Kidney (tissue), 14 donors: ENCODE measurements around the gene ZSCAN12. TPM values are rescaled to one million over a fixed set of nuclear protein-coding genes. Genes with fewer than 3 reads are reported as not detected.

Experiments used
- DNase-seq, 5 donors: peaks; one replicate each; pipeline ENCODE4 v3.0.0-alpha.2; 2013 to 2020
- FAIRE-seq: peaks from 2 replicates; lab custom pipeline; 2012; peaks lifted over from hg19 to GRCh38; lab: Jason Lieb, UNC
- H3K27ac ChIP-seq, 2 donors: one replicate each; pipeline ENCODE4 v1.7.0; 2013; ENCODE audit warnings: low read depth in 2 of 2, low read length in 2 of 2, inconsistent platforms in 1 of 2
- H3K27me3 ChIP-seq: one replicate; pipeline ENCODE4 v1.7.1; 2013; ENCODE audit warnings: low read length, inconsistent platforms; ENCODE audit not compliant: control insufficient read depth, insufficient read depth
- H3K36me3 ChIP-seq, 3 donors: one replicate each; pipeline versions ENCODE4 v1.7.0 to v1.7.1; 2013; ENCODE audit warnings: low read length in 3 of 3, control low read depth in 1 of 3, inconsistent platforms in 1 of 3; ENCODE audit not compliant: insufficient read depth in 3 of 3, control insufficient read depth in 2 of 3
- H3K4me1 ChIP-seq, 3 donors: one replicate each; pipeline versions ENCODE4 v1.7.0 to v1.7.1; 2013; ENCODE audit warnings: low read length in 3 of 3, inconsistent platforms in 1 of 3, low read depth in 1 of 3; ENCODE audit not compliant: control insufficient read depth in 2 of 3, insufficient read depth in 2 of 3
- H3K4me3 ChIP-seq, 3 donors: one replicate each; pipeline versions ENCODE4 v1.7.0 to v1.8.1; 2013; ENCODE audit warnings: low read length in 3 of 3, control low read depth in 1 of 3, inconsistent platforms in 1 of 3
- H3K9ac ChIP-seq, 3 donors: one replicate each; pipeline versions ENCODE4 v1.7.0 to v1.7.1; 2013; ENCODE audit warnings: low read length in 3 of 3, control low read depth in 1 of 3, inconsistent platforms in 1 of 3
- H3K9me3 ChIP-seq, 3 donors: one replicate each; pipeline versions ENCODE4 v1.7.0 to v1.7.1; 2013; ENCODE audit warnings: low read length in 3 of 3, control low read depth in 1 of 3, inconsistent platforms in 1 of 3; ENCODE audit not compliant: control insufficient read depth in 2 of 3, insufficient read depth in 1 of 3
- intact Hi-C: fragments of 100-400 bp; cut with DNase I; formaldehyde crosslinking; loops from one replicate; pipeline ENCODE4 v1.11.1; 2022
- polyA plus RNA-seq: library from polyadenylated mRNA; stranded (reverse); fragments of 350-450 nt; fragmentation: Illumina TruSeq; extraction: RNeasy Lipid Tissue Mini Kit (QIAGEN cat#74804); gene quantifications from one replicate; pipeline ENCODE4 v1.2.3, GENCODE V29; 2014; ENCODE audit warnings: low read depth, low replicate concordance; ENCODE audit not compliant: insufficient read depth
- total RNA-seq: library from RNA; stranded (reverse); fragmentation: NEBNext Ultra II Directional; extraction: Animal tissue kit (Norgen Biotek cat#: 25700); gene quantifications from one replicate; pipeline ENCODE4 v1.2.1, GENCODE V29; 2021
- TF ChIP-seq, protein P1 (sequence below): IDR thresholded peaks from 3 replicates; pipeline ENCODE4 v1.5.1; 2012; ENCODE audit warnings: mild to moderate bottlenecking, moderate library complexity, borderline replicate concordance; ENCODE audit not compliant: insufficient read depth; ENCODE audit errors: extremely low read depth
- donor health status: control.
- donor health status: control.
- donor health status: control.
- donor health status: control.
- donor health status: control.
- donor health status: DM: yes; HTN: yes; CAD: no.
- donor health status: Normal renal cell carcinoma (clear cell type).

Gene ZSCAN12
- total and polyA plus RNA-seq, 2 donors from 2014 or later, result 1.3 to 7.9 TPM

DNA sequence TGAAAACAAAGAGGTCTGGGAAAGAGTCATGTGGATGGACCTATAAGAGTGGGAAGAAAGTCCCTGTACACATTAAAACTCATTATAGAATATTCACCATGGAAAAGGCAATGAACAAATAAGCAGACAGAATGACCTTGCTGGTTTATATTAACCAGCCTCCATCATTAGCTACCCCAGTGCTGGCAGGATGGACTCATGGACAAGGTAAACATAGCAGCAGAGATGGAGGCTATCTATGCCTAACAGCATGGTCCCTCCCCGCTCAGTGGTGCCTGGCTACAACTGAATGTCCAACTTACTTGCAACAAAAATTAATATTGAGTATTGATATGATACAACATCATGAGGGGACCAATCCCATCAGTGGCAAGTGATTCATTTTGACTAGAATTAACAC is 54.3 kb downstream of the ZSCAN12 start:
- no peak overlapping the region for H3K27ac ChIP-seq
- H3K9ac ChIP-seq, result no peak overlapping the region
- intact Hi-C loops, result no loop called here
- H3K27me3 ChIP-seq, result no peaks in the 10 kb centered on the region
- H3K4me1 ChIP-seq, result no peaks in the 10 kb centered on the region
- H3K9me3 ChIP-seq, result no peaks in the 10 kb centered on the region
- TF ChIP-seq, protein P1, sequence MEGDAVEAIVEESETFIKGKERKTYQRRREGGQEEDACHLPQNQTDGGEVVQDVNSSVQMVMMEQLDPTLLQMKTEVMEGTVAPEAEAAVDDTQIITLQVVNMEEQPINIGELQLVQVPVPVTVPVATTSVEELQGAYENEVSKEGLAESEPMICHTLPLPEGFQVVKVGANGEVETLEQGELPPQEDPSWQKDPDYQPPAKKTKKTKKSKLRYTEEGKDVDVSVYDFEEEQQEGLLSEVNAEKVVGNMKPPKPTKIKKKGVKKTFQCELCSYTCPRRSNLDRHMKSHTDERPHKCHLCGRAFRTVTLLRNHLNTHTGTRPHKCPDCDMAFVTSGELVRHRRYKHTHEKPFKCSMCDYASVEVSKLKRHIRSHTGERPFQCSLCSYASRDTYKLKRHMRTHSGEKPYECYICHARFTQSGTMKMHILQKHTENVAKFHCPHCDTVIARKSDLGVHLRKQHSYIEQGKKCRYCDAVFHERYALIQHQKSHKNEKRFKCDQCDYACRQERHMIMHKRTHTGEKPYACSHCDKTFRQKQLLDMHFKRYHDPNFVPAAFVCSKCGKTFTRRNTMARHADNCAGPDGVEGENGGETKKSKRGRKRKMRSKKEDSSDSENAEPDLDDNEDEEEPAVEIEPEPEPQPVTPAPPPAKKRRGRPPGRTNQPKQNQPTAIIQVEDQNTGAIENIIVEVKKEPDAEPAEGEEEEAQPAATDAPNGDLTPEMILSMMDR, result no peak
- FAIRE-seq (no peak), DNase-seq (no peak)
- no peaks in the 10 kb centered on the region for H3K36me3 ChIP-seq
- no peak overlapping the region for H3K4me3 ChIP-seq

GRCh38 chr6:28343898-28344677 is 55.5 kb downstream of the ZSCAN12 start:
- no peaks in the 10 kb centered on the region for H3K4me1 ChIP-seq
- intact Hi-C loops, result no loop called here
- no peak overlapping the region for H3K9ac ChIP-seq
- no peaks in the 10 kb centered on the region for H3K36me3 ChIP-seq
- no peak for FAIRE-seq
- no peak overlapping the region for H3K4me3 ChIP-seq
- TF ChIP-seq, protein P1, result no peak
- no peaks in the 10 kb centered on the region for H3K27me3 ChIP-seq
- no peak overlapping the region for H3K27ac ChIP-seq
- H3K9me3 ChIP-seq, result no peaks in the 10 kb centered on the region
- DNase-seq, result no peak

DNA sequence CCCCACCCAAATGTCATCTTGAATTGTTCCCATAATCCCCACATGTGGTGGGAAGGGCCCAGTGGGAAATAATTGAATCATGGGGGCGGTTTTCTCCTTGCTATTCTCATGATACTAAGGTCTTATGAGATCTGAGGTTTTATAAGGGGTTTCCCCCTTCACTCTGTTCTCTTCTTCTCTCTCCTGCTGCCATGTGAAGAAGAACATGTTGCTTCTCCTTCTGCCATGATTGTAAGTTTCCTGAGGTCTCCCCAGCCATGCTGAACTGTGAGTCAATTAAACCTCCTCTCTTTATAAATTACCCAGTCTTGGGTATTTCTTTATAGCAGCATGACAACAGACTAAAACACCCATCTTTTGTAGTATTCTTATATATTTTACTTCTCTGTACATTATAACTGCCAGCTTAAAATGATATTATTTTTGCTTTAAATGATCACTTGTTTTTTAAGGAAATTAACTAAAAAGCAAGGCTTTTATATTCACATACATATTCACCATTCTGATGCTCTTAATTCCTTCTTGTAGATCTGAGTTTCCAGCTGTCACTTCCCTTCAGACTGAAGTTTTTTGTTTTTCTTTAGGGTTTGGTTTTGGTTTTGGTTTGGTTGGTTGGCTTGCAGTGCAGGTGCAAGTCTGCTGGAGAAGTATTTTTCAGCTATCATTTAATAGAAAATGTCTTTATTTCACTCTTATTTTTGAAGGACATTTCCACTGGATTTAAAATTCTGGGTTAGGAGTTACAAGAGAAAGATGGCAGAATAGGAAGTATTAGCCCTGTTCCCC is 59.0 kb downstream of the ZSCAN12 start:
- Histone ChIP-seq H3K4me1 (peaks cover 0 to 7% (median 7%) of the 10 kb centered on the region in 3 donors), H3K27me3 (no peaks in the 10 kb centered on the region), H3K9me3 (no peaks in the 10 kb centered on the region), H3K27ac (no peak overlapping the region), H3K4me3 (no peak overlapping the region), H3K9ac (no peak overlapping the region), H3K36me3 (no peaks in the 10 kb centered on the region)
- TF ChIP-seq, protein P1, result no peak
- intact Hi-C loops, result no loop called here
- DNase-seq, result no peak
- no peak for FAIRE-seq
